Measurements from ENCODE around the gene GHDC.

DNA sequence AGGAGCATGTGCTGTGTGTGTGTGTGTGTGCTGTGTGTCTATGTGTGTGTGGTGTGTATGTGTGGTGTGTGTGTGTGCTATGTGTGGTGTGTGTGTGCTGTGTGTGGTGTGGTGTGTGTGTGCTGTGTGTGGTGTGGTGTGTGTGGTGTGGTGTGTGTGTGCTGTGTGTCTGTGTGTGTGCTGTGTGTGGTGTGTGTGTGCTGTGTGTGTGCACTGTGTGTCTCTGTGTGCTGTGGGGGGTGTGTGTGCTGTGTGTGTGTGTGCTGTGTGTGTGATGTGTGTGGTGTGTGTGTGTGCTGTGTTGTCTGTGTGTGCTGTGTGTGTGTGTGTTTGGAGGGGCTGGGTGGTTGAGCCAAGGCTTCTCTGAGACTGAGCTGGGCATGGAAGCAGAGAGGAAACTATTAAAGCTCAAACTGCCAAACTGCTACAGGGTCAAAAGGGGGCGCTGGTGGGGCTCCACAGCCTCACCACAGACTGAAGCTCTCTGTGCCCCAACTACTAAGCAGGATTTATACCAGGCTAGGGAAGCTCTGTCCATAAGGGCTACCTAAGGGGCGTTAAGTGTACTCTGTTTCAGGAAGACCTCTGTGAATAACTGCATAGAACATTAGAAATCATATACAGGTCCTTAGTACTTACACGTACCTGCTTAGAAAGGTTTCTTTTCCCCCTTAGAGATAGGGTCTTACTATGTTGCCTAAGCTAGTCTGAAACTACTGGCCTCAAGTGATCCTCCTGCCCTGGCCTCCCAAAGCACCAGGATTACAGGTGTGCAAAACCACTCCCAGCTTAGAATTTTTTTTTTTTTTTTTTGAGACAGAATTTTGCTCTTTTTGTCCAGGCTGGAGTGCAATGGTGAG is 27.8 kb upstream of the GHDC start:
- TF ChIP-seq, protein P1, sequence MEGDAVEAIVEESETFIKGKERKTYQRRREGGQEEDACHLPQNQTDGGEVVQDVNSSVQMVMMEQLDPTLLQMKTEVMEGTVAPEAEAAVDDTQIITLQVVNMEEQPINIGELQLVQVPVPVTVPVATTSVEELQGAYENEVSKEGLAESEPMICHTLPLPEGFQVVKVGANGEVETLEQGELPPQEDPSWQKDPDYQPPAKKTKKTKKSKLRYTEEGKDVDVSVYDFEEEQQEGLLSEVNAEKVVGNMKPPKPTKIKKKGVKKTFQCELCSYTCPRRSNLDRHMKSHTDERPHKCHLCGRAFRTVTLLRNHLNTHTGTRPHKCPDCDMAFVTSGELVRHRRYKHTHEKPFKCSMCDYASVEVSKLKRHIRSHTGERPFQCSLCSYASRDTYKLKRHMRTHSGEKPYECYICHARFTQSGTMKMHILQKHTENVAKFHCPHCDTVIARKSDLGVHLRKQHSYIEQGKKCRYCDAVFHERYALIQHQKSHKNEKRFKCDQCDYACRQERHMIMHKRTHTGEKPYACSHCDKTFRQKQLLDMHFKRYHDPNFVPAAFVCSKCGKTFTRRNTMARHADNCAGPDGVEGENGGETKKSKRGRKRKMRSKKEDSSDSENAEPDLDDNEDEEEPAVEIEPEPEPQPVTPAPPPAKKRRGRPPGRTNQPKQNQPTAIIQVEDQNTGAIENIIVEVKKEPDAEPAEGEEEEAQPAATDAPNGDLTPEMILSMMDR (IDR thresholded peaks at IDR 0.05; ENCODE audit: extremely low read depth in 1 of 2, insufficient read depth in 1 of 2, low read depth in 1 of 2, low read length in 2 of 2), result peak; percentile 78 to 86
- TF ChIP-seq POLR2A (IDR thresholded peaks at IDR 0.05; ENCODE audit: low read depth, low read length) (no peak), FOS (IDR thresholded peaks at IDR 0.05; ENCODE audit: borderline replicate concordance, insufficient read depth, low read length) (no peak), EZH2 (IDR thresholded peaks at IDR 0.05; ENCODE audit: borderline replicate concordance, low read depth, low read length, severe bottlenecking) (no peak), JUN (IDR thresholded peaks at IDR 0.05; ENCODE audit: borderline replicate concordance, insufficient read depth, insufficient read length, low read depth) (no peak), GATA2 (IDR thresholded peaks at IDR 0.05; ENCODE audit: insufficient read depth, insufficient read length, low read depth, low read length) (no peak)

Measured in endothelial cell of umbilical vein (primary cell).